Keratinocyte (primary cell): ENCODE measurements around the gene AKR1B1.

Experiments used
- EZH2 ChIP-seq: IDR thresholded peaks from one replicate; pipeline ENCODE4 v1.6.1; 2012; ENCODE audit warnings: inconsistent platforms, mild to moderate bottlenecking, low read length, moderate library complexity
- TF ChIP-seq, protein P1 (sequence below), 3 experiments: IDR thresholded peaks in 1 of 3; conservative IDR thresholded peaks in 1 of 3; optimal IDR thresholded peaks in 1 of 3; 2 replicates in 2 of 3; 3 replicates in 1 of 3; pipeline versions ENCODE3 to v1.5.1; 2011; ENCODE audit warnings: low read length in 3 of 3, mild to moderate bottlenecking in 3 of 3, moderate library complexity in 2 of 3, control low read depth in 1 of 3, inconsistent platforms in 1 of 3; ENCODE audit not compliant: insufficient read depth in 2 of 3; ENCODE audit errors: extremely low read depth in 1 of 3

DNA sequence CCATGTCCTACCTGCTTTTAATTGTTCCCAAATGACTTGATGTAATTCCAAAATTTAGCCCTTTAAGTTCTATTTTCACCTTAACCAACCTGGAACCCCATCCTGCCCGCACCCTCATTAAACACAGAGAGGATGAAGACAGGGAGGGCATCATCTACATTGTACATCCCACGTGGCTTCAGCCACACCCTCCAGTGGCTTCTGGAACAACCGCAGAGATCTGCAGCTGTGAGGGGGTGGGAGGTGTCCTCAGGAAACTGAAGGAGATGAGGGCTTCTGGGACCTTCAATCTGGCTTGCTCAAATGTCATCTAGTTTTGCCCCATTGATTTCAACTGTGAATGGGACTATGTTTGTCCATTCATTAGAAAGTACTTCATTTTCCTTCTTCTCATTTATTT, 39.0 kb downstream of the AKR1B1 start:
- TF ChIP-seq, protein P1, sequence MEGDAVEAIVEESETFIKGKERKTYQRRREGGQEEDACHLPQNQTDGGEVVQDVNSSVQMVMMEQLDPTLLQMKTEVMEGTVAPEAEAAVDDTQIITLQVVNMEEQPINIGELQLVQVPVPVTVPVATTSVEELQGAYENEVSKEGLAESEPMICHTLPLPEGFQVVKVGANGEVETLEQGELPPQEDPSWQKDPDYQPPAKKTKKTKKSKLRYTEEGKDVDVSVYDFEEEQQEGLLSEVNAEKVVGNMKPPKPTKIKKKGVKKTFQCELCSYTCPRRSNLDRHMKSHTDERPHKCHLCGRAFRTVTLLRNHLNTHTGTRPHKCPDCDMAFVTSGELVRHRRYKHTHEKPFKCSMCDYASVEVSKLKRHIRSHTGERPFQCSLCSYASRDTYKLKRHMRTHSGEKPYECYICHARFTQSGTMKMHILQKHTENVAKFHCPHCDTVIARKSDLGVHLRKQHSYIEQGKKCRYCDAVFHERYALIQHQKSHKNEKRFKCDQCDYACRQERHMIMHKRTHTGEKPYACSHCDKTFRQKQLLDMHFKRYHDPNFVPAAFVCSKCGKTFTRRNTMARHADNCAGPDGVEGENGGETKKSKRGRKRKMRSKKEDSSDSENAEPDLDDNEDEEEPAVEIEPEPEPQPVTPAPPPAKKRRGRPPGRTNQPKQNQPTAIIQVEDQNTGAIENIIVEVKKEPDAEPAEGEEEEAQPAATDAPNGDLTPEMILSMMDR (optimal IDR thresholded peaks at IDR 0.05 in 1 of 3, IDR thresholded peaks at IDR 0.05 in 1 of 3, conservative IDR thresholded peaks at IDR 0.05 in 1 of 3; ENCODE audit: extremely low read depth in 1 of 3, insufficient read depth in 2 of 3, low read length in 3 of 3), result no peak
- TF ChIP-seq EZH2, result no peak
